ENCODE measurements around the gene HCN4.
"Not testable (repeated sequence)": the region's sequence is repeated elsewhere in the genome, so short reads cannot be mapped to it uniquely, and the experiment has no call there.

The HCN4 gene

DNA sequence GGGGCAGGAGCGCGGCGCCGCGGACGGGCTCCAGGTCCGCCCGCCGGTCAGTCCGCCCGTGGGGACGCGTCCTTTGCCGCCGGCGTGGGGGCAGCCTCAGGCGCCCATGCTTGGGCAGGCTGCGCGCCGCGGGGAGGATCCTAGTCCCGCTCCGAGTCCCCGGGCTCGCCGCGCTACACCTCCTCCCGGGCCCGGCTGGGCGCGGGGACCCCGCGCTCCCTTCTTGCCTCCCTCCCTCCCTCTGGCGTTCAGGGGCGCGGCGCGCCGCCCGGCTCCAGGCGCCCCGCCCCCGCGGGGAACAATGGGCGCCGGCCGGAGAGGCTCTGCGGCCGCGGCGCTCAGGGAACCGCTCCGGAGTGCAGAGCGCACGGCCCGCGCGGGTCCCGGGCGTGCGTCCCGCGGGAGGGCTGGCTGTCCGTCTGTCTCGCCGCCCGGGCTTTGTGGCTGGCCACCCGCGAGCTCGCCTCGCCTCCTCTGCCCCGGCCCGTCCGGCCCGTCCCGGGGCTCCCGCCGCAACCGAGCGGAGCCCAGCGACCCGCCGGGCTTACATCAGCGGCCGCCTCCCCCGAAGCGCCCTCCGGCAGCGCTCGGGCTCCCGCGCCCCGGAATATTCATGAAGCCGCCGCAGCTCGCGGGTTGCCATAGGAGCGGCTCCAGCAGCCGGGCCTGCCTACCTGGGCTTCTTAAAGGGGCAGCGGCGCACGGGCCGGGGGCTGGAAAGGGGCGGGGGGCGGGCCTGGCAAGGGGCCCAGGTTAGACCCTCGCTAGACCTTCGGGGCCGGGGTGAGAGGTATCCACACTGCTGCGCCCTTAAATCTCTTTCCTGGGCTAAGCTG lies at the start of gene HCN4:
TSS of gene HCN4 (minus strand) at position 658 of the 836 bp plus-strand sequence. CDS start 688 bp downstream, outside the sequence.
- no peak for DNase-seq

DNA sequence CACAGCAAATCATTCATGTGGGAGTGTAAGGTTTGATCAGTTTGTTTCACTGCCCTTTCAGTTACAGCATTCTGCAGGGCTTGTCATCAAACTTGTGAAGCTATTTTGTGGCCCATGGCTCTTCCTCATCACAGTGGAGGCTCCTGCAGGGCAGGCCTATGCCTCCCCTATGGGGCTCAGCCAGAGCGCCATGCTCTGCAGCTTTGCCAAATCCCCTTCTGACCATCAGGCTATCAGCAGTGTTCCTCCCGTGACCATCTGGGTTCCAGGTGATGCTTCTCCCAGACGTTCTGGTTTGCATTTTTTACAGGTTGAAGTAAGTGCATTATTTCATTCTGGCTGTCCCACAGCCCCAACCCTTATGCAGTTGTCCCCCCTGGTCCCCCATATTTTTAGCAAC lies 46.1 kb upstream of the HCN4 start:
- DNase-seq = no peak

DNA sequence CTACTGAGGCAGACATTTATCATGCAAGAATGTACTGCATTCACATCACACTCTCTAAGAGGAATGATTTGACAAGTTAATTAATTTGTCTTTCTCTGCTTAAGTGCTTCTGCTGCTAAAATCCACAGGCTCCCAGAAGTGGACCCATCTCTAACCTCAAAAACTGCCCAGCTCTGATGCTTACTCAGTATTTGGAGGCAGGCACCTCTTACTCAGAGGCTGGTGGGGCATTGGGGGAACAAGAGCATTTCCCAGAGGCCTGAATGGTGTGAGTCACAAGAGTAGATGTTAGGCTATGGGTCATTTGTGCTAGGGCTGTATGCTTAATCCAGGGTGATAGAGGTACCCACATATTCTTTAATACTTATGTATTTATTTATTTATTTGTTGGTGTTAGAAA lies 34.4 kb upstream of the HCN4 start:
- DNase-seq = no peak

DNA sequence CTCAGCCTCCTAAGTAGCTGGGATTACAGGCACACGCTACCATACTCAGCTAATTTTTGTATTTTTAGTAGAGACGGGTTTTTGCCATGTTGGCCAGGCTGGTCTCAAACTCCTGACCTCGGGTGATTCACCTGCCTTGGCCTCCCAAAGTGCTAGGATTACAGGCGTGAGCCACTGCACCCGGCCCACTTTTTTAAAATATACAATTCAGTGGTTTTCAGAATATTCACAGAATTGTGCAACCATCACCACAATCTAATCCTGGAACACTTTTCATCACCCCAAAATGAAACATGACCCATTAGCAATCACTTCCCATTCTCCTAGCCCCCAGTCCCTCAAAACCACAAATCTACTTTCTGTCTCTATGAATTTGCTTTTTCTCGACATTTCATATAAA lies 31.5 kb upstream of the HCN4 start:
- DNase-seq = not testable (repeated sequence)

DNA sequence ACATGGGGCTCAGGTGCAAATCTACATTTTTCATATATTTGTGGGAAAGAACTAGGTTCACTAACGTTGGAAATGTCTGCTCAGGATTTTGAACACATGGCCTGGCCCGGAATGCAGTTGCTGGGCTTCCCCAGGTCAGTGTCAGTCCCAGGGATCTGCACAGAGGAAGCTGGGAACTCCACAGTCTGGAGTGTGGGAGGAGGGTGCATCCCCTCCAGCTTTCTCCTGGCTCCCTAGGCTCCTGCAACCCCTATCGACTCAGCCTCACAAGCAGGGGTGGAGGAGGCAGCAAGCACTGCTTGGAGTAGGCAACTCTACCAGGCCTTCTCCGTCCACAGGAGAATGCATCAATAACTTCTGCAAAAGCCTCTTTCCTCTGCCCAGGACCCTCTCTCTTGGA lies 30.1 kb upstream of the HCN4 start:
- no peak for DNase-seq

DNA sequence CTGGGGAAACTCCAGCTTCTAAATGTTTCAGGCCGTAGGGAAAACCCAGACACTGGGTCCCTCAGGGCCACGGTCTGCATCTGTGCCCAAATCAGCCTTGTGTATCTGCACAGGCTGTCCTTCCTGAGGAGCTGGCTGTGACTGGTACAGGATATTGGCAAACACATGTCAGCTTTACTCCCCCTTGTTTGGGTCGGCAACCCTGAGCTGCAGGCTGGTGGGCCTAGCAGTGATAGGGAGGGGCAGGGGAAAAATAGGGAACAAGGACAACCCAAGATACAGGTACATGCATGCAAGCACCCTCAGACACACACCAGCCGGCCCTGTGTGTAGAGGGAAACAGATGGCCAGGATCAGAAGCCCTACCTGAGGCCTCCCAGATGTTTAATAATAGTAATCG lies 28.7 kb upstream of the HCN4 start:
- DNase-seq = no peak

DNA sequence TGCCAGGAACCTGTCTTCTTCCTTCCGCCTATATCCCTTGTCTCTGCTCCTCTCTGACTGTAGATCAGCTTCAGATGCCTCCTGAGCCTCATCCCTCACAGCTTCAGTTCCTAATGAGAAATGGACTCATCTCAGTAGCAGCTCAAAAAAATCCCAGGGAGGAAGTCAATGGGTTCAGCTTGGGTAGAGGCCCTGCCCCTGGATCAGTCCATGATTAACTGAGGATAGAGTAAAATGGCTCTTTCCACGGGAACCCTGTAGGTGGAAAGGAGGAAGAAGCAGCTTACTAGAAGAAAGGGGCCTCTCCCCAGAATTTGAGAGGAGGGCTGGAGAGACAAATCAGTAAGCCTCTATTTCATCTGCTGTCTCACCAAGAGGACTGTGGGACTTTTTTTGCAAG lies 26.9 kb upstream of the HCN4 start:
- DNase-seq = no peak

DNA sequence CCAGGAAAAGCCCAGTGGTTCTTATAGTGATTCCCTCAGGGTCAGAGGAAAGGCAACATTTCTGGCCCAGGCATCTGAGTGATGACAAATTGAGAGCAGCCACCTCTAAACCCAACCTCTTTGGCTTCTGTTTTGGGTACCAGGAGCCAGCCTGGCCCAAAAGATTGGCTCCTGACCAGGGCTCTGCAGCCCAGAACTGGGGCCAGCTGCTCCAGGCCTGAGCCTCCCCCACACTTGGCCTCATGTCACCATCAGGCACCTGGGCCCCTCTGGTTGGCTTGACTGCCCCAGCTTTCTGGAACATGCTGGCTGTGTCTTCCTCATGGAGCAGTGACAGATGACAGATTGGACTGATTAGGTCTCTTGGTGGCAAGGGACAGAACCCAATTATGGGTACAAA lies 26.0 kb upstream of the HCN4 start:
- DNase-seq = peak; percentile 24

DNA sequence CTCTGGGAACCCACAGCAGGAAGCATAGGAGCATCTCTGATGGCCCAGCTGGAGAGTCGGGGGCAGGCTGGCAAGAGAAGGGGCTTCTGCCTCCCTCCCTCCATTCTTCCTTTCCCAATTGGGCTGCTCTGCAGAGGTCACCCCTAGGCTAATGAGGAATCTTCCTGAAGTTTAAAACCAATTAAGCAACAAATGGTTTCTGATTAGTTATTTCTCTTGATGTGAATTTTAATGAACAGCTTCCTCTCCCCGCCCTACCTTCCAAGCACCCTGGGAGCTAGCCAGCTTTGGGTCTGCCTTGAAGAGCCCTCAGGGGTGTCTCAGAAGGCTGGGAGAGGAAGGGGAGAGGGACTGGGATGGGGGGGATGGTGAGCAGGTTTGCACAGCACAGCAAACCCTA lies 24.6 kb upstream of the HCN4 start:
- DNase-seq = no peak

DNA sequence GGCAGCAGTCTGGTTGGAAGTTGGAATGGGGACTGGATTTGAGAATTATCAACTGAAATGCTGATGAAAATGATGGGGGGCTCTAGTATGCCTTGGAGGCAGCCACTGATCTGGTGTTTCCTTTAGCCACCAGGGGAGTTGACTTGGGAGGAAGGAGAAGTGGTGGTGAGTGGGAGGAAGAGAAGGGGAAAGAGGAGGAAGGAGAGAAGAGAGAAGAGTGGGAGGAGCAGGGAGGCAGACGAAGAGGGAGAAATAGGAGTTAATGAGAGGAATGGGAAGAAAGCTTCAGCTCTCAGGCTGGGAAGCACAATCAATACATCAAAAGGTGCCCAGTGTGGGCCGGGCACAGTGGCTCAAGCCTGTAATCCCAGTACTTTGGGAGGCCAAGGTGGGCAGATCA lies 23.3 kb upstream of the HCN4 start:
- no peak for DNase-seq

DNA sequence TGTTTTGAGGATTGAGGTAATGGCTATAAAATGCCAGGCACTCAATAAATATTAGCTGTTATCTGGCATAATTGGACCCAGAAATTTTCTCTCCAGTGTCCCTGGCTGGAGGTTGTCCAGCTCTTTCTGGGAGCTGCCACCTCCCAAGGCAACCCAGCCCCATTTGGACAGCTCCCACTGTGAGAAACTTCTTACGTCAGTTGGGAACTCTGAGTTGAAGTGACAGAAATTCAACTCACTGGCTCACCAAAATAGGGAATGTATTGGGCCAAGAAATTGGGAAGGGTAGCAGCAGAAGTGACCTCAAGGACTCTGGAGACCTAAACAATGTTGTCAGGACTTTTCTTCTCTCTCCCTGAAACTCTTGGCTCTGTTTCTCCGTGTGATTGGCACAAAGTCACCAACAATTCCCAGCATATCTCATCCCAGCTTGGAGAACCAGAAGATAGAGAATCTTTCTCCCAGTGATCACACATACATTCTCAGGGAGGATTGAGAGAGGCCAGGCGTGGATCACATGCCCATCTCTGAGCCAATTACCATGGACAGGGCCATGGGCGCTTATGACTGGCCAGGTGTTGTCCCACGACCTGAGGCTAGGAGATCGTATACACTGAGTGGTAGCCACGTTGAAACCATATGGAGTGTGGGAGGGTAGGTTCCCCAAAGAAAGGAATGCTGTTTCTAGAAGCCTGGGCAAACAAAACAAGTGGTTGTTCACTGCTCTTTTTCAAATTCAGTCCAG lies 22.5 kb upstream of the HCN4 start:
- no peak for DNase-seq

DNA sequence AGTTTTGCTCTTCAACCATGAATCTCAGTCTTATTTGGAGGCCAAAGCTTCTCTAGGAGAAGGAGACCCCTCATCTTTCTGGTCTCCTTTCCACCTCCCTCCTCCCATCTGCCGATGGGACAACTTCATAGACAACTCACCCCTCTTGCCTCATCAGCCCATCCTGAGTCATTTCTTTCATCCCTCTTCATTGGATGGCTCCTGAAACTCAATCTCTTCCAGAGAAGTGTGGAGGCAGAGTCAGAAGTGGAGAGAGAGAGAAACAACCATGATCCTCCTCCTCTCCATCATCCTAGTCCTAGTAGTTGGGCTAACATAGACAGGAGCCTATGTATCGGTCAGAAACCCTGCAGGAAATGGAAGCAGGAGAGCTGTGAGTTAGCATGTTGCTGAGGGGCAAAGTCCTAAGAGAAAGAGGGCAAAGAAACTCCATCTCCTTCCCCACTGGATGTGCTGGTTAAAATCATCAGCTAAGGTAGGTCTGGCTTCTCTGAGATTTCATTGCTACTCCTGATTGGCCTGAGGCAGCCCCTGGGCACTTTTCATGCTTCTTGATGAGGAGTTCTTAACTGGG lies 21.3 kb upstream of the HCN4 start:
- DNase-seq = no peak

DNA sequence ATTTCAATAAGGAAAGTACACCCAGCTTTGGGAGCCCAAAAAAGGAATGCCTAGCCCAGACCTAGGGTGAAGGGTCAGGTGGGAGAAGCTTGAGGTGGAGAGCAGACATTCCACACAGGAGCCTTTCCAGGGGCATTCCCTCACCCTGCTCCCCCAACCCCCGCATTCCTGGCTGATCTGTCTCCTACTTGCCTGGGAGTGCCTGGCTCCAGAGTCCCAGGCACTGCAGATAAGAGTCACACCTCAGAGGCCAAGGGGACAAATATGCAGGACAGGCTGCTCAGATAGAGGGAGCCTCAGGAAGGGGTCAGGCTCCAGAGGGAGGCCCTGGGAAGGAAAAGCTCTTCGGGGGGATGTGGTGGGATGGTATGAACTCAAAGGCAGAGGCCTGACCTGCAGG lies 20.8 kb upstream of the HCN4 start:
- DNase-seq = no peak

DNA sequence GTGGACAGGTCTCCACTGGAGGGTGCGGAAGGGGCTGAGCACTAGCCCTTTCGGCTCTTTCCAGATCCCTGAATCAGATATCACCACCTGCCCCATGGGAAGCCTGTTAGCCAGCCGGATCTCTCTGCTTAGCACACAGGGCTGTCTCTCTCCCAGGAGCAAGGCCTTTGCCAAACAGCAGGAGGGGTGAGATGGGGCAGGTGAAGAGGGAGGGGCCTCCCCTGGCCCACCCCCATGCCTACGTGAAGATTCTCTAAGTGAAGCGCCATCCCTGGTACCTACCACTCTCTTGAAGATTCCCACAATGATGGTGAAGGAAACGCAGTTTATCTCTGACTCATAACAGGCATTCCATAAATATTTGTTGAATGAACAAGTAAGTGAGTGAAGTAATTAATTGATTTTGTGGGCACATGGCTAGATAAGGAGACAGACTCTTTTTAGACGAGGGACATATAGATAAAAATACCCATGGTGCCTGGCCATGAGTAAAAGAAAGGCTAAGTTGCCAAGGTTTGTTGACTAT lies 19.6 kb upstream of the HCN4 start:
- no peak for DNase-seq

DNA sequence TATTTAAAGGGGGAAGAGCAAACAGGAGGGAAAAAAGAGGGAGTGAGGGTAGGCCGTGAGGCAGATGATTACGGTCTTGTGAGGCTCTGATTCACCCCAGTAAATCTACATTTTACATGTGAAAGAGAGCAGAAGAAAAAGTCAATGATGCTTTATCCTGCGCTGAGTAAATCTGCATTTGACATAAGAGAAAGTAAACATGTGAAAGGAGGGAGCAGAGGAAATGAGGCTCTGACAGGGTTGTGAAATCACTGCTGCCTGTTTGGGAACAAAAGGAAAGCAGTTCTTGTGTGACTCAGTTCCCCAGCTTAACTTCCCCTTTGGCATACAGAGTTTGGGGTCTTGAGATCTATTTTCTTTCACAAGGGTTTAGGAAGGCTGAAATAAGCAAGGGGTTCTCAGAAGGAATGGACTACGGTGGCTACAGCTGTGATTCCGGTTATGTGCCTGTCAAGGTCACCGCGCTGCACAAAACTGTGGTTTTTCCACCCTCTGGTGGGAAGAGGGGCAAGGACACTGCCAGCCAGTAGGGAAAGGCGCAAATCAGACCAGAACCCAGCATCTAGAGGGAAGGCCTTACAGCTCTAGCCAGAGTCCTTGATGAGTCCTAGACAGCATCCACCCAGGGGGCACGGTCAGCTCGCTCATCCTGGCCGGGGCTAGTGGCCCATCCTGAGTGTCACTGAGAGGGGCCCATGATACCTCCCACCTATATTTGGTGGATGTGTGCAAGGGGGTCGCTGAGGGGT lies 18.9 kb upstream of the HCN4 start:
- DNase-seq = no peak

DNA sequence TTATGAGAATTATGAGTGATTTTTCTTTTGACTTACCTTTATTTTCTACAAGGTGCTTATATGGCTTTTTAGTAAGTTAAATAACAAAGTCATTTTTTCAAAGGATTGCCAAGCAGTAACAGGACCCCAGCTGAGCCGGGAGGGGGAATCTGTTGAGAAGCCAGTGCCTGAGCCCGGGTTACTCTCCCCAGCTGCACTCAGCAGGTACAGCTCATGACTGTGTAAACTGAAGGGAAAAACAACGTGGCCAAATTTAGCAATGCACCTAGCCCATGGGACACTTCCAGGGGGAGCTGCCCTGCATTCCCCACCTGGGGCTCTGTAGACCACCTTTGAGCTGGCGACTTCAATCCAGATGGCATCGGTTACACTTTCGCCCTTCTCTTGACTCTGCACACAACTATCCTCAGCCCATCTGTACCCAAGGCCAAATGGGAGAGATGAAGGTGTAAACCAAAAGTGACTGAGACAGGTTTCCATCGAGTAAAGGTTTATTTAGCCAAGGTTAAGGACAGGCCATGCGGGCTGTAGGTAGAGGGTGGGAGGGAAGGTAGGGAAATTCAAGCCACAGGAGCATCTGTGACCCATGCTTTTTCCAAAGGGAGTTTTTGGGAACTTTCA lies 18.2 kb upstream of the HCN4 start:
- DNase-seq = no peak

DNA sequence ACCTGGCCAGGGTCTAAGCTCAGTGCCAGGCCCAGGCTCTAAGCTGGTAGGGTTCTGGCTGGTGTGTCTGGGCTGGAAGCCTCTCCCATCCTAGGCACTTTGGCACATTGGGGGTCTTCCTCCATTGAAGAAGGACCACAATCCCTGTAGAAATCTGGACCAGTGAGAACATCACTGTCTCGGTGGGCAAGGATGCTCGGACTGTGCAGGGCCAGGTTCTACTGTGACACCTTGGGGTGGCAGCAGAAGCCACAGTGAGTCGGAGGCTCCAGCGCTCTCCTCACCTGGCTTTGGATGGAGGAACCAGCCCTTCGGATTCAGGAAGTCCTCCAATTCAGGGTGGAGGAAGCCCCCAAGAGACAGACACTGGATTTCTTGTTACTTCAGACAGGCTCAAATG lies 17.5 kb upstream of the HCN4 start:
- no peak for DNase-seq

DNA sequence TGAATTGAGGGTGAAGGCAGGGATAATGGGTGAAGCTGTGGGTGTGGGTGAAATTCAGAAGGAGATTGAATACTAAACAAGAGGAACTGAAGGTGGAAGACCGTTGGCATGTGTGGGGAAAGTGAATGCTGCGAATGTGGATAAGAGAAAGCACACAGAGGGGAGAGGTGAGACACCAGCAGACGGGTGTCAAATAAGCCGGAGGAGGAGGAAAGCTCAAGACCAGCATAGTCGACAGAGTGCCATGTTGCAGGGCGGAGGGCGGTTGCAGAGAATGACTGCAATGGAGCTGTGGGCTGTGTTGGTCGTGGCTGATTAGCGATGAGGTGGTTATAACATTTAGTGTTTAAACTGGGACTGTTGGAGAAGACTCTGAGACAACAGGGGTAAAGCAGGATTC lies 16.4 kb upstream of the HCN4 start:
- DNase-seq = no peak

DNA sequence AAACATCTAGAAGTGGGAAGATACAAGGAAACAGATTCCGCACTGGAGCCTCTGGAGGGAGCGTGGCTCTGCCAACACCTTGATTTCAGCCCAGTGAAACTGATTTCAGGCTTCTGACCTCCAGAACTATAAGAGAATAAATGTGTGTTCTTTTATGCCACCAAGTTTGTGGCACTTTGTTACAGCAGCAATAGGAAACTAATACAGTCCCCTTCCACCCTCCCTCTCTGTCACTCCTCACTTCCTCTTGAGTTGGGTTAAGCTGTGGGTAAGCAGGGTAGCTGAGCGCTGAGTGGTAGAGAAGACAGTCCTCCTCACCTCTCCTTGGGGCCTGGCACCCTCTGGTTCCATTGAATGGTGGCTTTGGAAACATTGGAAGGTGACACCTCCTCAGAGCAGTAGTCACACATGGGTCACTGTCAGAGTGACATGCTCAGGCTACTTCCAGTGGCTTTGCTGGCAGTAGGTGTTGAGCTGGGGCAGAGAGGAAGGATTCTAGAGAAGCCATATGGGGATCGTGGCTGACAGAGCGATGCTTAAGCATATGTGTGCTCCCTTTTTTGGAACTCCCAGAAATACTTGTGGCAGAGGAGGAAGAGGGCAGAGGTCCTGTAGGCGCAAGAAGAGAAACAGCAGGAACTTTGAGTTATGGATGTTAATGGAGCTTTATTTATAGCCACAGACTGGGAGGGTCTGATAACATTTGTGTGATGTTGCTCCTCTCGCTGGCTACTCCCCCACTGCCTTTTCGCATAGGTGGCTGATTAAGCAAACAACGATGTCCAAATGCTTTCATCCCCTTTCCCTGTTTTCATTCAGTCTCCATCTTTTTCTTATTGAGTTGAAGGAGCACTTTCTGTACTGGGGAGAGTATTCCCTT lies 14.8 kb upstream of the HCN4 start:
- no peak for DNase-seq

DNA sequence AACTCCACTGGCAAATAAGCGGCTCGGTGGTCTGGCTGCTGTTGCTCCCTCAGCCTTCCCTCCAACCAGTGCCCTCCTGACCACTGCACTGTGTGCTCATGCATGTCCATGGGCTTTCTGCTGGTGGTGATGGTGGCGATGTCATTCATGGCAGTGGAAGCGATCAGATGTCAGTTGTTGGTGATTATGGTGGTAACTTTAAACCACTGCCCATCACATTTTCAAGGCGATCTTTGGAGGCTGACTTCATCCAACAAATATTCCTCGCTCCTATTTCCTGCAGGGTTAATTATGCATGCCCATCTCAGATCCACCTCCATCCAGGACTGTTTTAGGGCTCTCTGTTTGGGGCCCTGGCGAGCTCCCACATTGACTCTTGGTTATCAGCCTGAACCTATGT lies 13.4 kb upstream of the HCN4 start:
- DNase-seq = no peak

DNA sequence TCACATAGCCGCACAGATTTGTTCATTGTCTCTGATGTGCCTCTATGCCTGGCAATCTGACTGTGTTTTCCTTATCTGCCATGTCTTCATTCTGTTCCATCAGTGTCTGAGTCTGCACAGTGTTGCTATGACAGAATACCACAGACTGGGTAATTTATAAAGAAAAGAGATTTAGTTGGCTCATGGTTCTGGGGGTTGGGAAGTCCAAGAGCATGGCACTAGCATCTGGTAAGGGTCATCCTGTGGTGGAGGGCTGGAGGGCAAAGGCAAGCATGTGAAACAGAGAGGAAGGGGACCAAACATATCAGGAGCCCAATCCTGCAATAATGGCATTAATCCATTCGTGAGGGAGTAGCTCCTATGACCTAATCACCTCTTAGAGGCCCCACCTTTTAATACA lies 11.9 kb upstream of the HCN4 start:
- DNase-seq = no peak

DNA sequence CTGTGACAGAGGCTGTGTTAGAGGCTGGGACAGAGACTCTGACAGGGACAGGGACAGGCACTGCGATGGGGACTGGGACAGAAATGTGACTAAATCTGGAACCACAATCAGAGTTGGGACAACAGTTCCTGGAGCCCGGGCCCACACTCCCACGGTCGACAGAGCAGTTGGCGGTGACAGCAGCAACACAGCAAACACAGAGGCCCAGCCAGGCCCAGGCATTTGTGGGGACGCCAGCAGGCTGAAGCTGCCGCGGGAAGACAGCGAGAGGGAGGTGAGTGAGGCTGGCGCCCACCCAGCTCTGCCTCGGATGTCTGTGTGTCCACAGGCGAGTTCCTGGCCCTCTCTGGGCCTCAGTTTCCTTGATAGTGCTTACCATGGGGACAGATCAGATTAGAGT lies 9.3 kb upstream of the HCN4 start:
- peak; percentile 17 for DNase-seq

All from NCI-H1694 treated with DMSO at 0.1 percent for 48 hours (cell line).